HUES48 (cell line): Measurements from ENCODE around the gene WDR54.

Experiments used
- H3K27ac ChIP-seq: one replicate; pipeline ENCODE4 v1.7.0; 2013; ENCODE audit warnings: low read depth, low read length, inconsistent platforms
- H3K27me3 ChIP-seq: 2 replicates; pipeline ENCODE4 v1.6.1; 2013; ENCODE audit warnings: mild to moderate bottlenecking, low read length; ENCODE audit not compliant: control insufficient read depth, insufficient read depth
- H3K36me3 ChIP-seq: 2 replicates; pipeline ENCODE4 v1.6.1; 2013; ENCODE audit warnings: low read length; ENCODE audit not compliant: control insufficient read depth, insufficient read depth
- H3K4me1 ChIP-seq: 2 replicates; pipeline ENCODE4 v1.6.1; 2013; ENCODE audit warnings: mild to moderate bottlenecking, low read length; ENCODE audit not compliant: control insufficient read depth, insufficient read depth
- H3K4me3 ChIP-seq: 2 replicates; pipeline ENCODE4 v1.5.1; 2013; ENCODE audit warnings: mild to moderate bottlenecking, low read depth, low read length
- H3K9ac ChIP-seq: 2 replicates; pipeline ENCODE4 v1.6.1; 2013; ENCODE audit warnings: mild to moderate bottlenecking, low read depth, low read length, moderate library complexity
- H3K9me3 ChIP-seq: 2 replicates; pipeline ENCODE4 v1.6.1; 2013; ENCODE audit warnings: low read length; ENCODE audit not compliant: control insufficient read depth, insufficient read depth

WDR54 gene

GRCh38 chr2:74429487-74430451, 8.2 kb downstream of the WDR54 start:
- no peaks in the 10 kb centered on the region for H3K9me3 ChIP-seq
- no peak overlapping the region for H3K4me3 ChIP-seq
- H3K36me3 ChIP-seq, result peaks cover 77% of the 10 kb centered on the region
- no peaks in the 10 kb centered on the region for H3K27me3 ChIP-seq
- no peak overlapping the region for H3K27ac ChIP-seq
- no peak overlapping the region for H3K9ac ChIP-seq
- H3K4me1 ChIP-seq, result no peaks in the 10 kb centered on the region

DNA sequence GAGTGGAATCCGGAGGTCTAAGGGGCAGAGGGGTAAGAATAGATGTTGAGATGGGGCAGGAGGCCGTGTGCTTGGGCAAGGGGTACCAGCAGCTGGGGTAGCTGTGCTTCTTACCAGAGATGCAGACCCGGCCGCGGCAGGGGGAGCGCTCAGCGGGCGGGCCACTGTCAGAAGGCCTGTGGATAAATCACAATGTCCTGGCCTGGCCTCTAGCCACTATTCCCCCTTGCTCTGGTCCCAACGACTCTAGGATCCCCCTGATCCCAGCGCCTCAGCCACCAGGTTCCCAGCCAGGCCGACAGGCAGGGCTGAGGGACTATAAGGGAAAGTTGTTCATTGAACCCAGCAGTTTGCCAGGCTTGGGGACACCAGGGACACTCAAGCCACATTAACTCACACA, 9.0 kb downstream of the WDR54 start:
- H3K9ac ChIP-seq, result no peak overlapping the region
- H3K36me3 ChIP-seq, result peaks cover 76% of the 10 kb centered on the region
- H3K9me3 ChIP-seq, result no peaks in the 10 kb centered on the region
- H3K27me3 ChIP-seq, result no peaks in the 10 kb centered on the region
- no peak overlapping the region for H3K27ac ChIP-seq
- no peaks in the 10 kb centered on the region for H3K4me1 ChIP-seq
- no peak overlapping the region for H3K4me3 ChIP-seq

GRCh38 chr2:74436111-74436805, 14.7 kb downstream of the WDR54 start:
- peaks cover 26% of the 10 kb centered on the region for H3K4me1 ChIP-seq
- no peaks in the 10 kb centered on the region for H3K9me3 ChIP-seq
- H3K36me3 ChIP-seq, result peaks cover 45% of the 10 kb centered on the region
- H3K9ac ChIP-seq, result no peak overlapping the region
- H3K4me3 ChIP-seq, result no peak overlapping the region
- no peaks in the 10 kb centered on the region for H3K27me3 ChIP-seq
- H3K27ac ChIP-seq, result peak overlapping the region; percentile 50

DNA sequence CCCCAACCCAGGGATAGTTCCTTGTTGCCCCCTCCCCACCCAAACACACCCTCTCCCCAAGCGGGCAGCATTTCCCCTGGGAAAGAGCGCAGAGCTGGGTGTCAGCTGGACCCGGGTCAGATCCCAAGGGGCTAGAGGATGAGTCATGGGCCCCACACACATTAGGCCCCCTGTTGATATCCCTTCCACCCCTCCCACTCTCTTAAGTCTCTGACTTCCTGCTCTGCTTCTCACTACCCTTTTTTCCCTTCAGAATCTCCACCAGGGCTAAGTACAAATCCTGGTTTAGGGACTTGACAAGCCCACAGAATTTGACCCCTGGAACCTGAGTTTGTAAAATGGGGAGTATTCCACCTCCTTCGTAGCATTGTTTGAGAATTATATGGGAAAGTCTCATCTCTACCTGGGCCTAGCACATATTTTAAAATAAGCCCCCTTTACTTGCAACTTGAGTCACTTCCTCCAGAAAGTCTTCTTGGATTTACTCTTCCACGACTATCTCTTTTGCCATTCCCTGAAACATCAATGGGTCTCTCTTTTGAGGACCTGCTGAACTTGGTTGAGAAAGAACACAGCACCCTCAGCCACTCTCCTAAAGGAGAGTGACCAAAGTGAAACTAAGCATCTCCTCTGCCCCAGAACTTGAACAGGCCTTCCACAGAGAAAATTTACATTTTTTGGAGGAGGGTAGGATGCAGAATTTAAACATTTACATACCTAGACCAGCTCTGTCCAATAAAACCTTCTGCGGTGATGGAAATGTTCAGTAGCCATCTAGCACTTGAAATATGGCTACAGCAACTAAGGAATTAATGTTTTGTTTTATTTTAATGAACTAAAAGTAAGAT, 15.5 kb downstream of the WDR54 start:
- peak overlapping the region; percentile 63 for H3K27ac ChIP-seq

GRCh38 chr2:74438248-74438647, 16.7 kb downstream of the WDR54 start:
- no peak overlapping the region for H3K27ac ChIP-seq
- peaks cover 31% of the 10 kb centered on the region; the same call in 1 of the 2 replicates for H3K36me3 ChIP-seq
- no peak overlapping the region for H3K4me3 ChIP-seq
- H3K9ac ChIP-seq, result no peak overlapping the region
- no peaks in the 10 kb centered on the region for H3K27me3 ChIP-seq
- H3K4me1 ChIP-seq, result peaks cover 26% of the 10 kb centered on the region
- no peaks in the 10 kb centered on the region for H3K9me3 ChIP-seq

More for the DNA sequence above, 15.5 kb downstream of the WDR54 start:
- H3K9me3 ChIP-seq, result no peaks in the 10 kb centered on the region
- no peak overlapping the region for H3K9ac ChIP-seq
- H3K4me1 ChIP-seq, result peaks cover 26% of the 10 kb centered on the region
- H3K36me3 ChIP-seq, result peaks cover 37% of the 10 kb centered on the region
- no peaks in the 10 kb centered on the region for H3K27me3 ChIP-seq
- H3K4me3 ChIP-seq, result no peak overlapping the region

- Histone ChIP-seq H3K9me3 (no peaks in the 10 kb centered on the region), H3K36me3 (peaks cover 31% of the 10 kb centered on the region; the same call in 1 of the 2 replicates), H3K27ac (peak overlapping the region; percentile 99), H3K4me1 (peaks cover 26% of the 10 kb centered on the region), H3K4me3 (peak overlapping the region; percentile 86), H3K9ac (no peak overlapping the region), H3K27me3 (no peaks in the 10 kb centered on the region; the same call in 1 of the 2 replicates)
These were observed 17.8 kb downstream of the WDR54 start for GRCh38 chr2:74439373-74439772.

DNA sequence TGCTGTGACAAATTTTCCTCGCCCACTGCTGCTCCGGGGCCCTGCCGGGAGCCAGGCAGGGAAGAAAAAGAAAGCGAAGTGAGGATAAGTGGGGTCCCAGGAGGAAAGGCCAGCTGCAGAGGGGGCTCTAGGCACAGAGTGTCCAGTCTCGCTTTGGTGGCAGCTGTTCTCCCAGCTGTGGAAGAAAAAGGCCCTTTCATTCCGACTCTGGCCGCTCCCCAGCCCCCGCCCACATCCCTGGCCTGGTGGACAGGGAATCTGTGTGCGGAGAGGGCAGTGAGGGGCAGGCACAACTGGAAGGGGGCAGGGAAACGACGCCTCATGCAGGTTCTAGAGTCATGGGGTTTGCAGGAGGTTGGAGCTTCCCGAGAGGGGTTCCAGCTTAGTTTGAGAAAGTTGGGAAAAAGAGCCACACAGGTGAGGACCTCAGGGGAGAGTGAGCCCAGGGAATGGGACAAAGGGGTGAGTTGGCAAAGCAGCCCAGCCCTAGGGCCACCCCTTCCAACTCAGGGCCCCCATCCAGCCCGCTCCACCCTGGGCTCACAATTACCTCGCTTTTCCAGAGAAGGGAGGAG, 18.4 kb downstream of the WDR54 start:
- Histone ChIP-seq H3K4me1 (peaks cover 26% of the 10 kb centered on the region), H3K27ac (peak overlapping the region; percentile 99), H3K36me3 (peaks cover 30% of the 10 kb centered on the region; the same call in 1 of the 2 replicates), H3K4me3 (peak overlapping the region; percentile 86), H3K9me3 (no peaks in the 10 kb centered on the region), H3K27me3 (no peaks in the 10 kb centered on the region; the same call in 1 of the 2 replicates), H3K9ac (peak overlapping the region; percentile 91)

DNA sequence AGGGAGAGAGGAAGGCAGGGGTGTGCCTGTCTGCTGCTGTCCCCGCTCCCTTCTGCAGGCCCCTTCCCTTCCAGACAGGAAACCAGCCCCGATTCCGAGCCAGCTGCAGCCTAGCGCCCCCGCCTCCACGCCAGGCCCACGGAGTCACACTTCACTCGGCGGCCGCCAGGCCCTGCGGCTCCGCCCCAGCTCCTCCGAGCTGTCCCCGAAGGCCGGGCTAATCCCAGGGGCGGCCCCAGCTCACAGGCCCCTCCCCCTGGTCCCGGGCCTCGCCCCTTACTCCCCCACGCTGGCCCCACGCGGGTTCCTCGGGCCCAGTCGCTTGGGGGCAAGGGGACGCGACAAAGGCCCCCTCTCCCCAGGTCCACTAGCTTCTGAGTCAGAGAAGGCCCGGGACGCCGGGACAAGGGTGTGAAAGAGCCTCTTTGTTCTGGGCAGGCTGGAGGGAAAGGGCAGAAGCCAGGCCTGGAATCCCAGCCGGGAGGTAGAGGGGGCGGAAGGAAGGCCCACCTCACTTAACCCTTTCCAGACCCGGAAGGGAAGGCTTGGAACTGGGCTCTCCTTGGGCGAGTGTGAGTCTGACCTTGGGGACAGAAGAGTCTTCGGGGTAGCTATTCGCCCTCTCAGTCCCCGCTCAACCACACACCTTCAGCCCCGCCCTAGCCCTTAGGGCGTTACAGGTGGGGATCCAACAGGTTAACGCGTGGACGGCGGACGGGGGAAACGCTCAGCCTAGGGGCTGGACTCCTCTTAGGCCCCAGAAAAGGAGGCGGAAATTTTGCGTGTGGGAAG, 19.0 kb downstream of the WDR54 start:
- Histone ChIP-seq H3K27ac (peak overlapping the region; percentile 99), H3K9ac (peak overlapping the region; percentile 91), H3K27me3 (no peaks in the 10 kb centered on the region; the same call in 1 of the 2 replicates), H3K9me3 (no peaks in the 10 kb centered on the region), H3K4me1 (peaks cover 26% of the 10 kb centered on the region), H3K4me3 (peak overlapping the region; percentile 86), H3K36me3 (peaks cover 24% of the 10 kb centered on the region; the same call in 1 of the 2 replicates)

DNA sequence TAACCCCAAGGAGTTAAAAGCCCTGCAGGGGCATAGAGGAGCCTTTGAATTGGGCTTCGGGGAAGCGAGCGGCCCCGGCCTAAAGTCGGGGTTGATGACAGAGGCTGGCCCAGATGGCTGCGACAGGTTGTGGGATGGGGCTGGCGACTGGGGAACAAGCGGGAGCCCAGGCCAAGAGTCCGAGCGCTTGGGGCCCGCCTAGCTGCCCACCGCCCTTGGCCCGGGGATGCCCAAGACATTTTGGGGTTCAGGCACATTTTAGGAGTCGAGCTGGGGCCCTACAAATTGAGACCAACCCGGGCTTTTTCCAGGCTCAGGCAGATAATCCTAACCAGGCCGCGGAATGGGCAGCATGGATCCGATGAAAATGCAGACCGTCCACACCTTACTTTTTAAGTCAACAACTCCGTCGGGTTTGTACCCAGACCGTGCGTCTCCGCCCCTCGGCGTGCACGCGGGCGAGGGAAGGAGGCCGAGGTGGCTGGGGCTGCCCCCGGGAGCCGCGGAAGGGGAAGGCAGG, 19.7 kb downstream of the WDR54 start:
- Histone ChIP-seq H3K9me3 (no peaks in the 10 kb centered on the region), H3K4me1 (peaks cover 26% of the 10 kb centered on the region), H3K27ac (peak overlapping the region; percentile 99), H3K9ac (peak overlapping the region; percentile 91), H3K27me3 (no peaks in the 10 kb centered on the region; the same call in 1 of the 2 replicates), H3K36me3 (peaks cover 22% of the 10 kb centered on the region; the same call in 1 of the 2 replicates), H3K4me3 (peak overlapping the region; percentile 86)
